Spinal cord (tissue), 10 donors: Measurements from ENCODE around the gene RASSF6. TPM values are rescaled to one million over a fixed set of nuclear protein-coding genes. Genes with fewer than 3 reads are reported as not detected.
"Not testable (repeated sequence)": the region's sequence is repeated elsewhere in the genome, so short reads cannot be mapped to it uniquely, and the experiment has no call there.

Experiments used
- DNase-seq, 6 donors: peaks; one replicate each; pipeline versions ENCODE4 v3.0.0 to v3.0.0-alpha.2; 2013 to 2015; ENCODE audit warnings: low spot score in 6 of 6, low read depth in 4 of 6
- H3K27ac ChIP-seq: one replicate; pipeline ENCODE4 v1.5.1; 2013; ENCODE audit warnings: low read depth, low read length, control low read depth
- H3K27me3 ChIP-seq: one replicate; pipeline ENCODE4 v1.6.1; 2013; ENCODE audit warnings: low read length; ENCODE audit not compliant: control insufficient read depth, insufficient read depth
- H3K36me3 ChIP-seq: one replicate; pipeline ENCODE4 v1.6.1; 2013; ENCODE audit warnings: low read length; ENCODE audit not compliant: control insufficient read depth, insufficient read depth
- H3K4me1 ChIP-seq: one replicate; pipeline ENCODE4 v1.6.1; 2013; ENCODE audit warnings: low read length; ENCODE audit not compliant: control insufficient read depth, insufficient read depth
- H3K4me3 ChIP-seq: one replicate; pipeline ENCODE4 v1.5.1; 2013; ENCODE audit warnings: low read depth, low read length, control low read depth
- H3K9me3 ChIP-seq: one replicate; pipeline ENCODE4 v1.6.1; 2013; ENCODE audit warnings: low read length; ENCODE audit not compliant: control insufficient read depth, insufficient read depth
- WGBS: methylation state at CpG from one replicate; pipeline ENCODE4 v1.1.5; 2013; ENCODE audit warnings: missing lambda C conversion rate; ENCODE audit not compliant: insufficient coverage; 5-methylcytosine and 5-hydroxymethylcytosine counted together
- long read RNA-seq, 4 donors: transcript quantifications; one replicate each; lab custom pipeline, GENCODE V29; 2026
- polyA plus RNA-seq, 2 donors: library from polyadenylated mRNA; unstranded; fragments of 120-200 nt; gene quantifications; one replicate each; pipeline ENCODE4 v1.2.1, GENCODE V29; 2013; ENCODE audit not compliant: insufficient read length in 2 of 2
- total RNA-seq, 2 donors: library from RNA; depleted of rRNA in 1 of 2; stranded (reverse); fragments of 120-200 nt in 1 of 2; fragments of >200 nt in 1 of 2; gene quantifications; one replicate each; pipeline versions ENCODE4 v1.2.3 to v1.2.4, GENCODE V29; 2013 to 2014
- donor health status: healthy.

RASSF6 gene, protein sequence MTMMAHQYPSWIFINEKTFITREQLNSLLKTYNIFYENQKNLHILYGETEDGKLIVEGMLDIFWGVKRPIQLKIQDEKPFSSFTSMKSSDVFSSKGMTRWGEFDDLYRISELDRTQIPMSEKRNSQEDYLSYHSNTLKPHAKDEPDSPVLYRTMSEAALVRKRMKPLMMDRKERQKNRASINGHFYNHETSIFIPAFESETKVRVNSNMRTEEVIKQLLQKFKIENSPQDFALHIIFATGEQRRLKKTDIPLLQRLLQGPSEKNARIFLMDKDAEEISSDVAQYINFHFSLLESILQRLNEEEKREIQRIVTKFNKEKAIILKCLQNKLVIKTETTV
- under 1 TPM; 0.28 to 0.89 TPM for total RNA-seq
- under 1 TPM; 0.30 to 0.35 TPM for polyA plus RNA-seq
- long read RNA-seq, donor 1, result 0 reads
- long read RNA-seq, donor 2, result 0 reads
- long read RNA-seq, donor 3, result 0 reads
- long read RNA-seq, donor 4, result 0 reads

DNA sequence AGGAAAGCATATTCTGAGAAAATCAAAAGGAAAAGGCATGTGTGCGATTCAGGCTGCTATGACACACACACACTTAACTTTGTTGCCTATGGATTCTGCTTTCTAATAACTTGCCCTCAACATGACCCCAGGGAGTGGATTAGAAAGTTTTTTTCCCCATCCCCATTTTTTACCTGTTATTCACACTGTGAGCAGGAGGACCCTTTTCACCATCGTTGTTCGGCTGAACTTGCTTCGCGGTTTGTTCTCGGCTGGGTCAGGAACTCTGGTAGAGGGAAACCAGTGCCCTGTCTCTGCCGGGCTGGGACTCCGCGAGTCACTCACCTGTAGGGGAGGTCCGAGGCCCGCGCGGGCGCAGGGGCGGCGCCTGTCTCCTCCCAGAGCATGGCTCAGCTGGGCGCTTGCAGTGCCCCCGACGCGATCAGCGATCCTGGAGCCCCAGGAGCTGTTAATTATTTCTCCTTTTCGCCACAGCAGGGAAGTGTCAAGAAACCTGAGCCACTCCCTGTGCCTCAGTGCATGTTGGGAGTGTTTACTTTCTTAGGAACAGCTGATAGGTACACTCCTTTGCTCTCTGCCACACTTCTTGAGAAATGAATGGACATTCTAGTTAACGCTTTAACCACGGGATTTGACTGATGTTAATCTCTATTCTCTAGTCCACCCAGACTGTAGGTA, at the start of gene RASSF6:
Gene RASSF6, minus strand, starts transcription at position 322 of the 678 bp plus-strand sequence. CDS start 8,641 bp downstream, outside the sequence.
- Histone ChIP-seq H3K4me3 (no peak within 1 kb of the TSS), H3K4me1 (peaks cover 4% of the 10 kb centered on the region), H3K27ac (no peak within 1 kb of the TSS), H3K27me3 (peaks cover 7% of the 10 kb centered on the region), H3K36me3 (no peaks in the 10 kb centered on the region), H3K9me3 (no peaks in the 10 kb centered on the region)
- DNase-seq, result no peak
- WGBS, result 4% methylated on average over 20 of the region's 24 CpGs

DNA sequence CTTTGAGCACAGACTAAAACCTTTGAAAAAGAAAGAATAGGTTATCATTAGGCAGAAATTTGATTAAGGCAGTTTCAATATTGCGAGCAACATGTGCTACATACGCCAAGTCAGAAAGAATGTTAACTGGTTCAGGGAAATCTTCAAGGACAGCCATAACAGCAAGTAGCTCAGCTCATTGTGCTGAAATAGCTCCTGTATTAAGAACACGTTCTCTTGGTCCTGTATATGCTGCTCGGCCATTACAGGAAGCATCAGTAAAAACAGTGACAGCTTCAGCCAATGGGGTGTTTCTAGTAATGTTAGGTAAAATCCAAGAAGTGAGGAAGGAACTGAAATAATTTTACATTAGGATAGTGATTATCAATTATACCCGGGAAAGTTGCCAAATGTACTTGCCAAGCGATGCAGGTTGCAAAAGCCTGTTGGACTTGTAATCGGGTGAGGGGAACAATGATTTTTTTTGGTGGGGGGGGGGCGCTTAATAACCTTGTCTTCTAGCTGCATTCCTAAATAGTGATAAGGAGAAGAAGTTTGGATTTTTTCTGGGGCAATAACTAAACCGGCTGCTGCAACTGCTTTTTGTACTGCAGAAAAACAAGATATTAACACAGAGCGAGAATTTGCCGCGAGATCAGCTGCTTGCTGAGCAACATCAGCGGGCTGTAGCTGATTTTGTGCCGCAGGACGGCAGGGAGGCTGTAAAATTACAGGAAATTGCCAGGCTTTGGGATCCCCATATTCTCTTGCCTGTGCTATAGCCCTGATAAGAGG, 49.4 kb upstream of the RASSF6 start:
- no peaks in the 10 kb centered on the region for H3K27me3 ChIP-seq
- peak in 1 of 6 donors; percentile 43 for DNase-seq

DNA sequence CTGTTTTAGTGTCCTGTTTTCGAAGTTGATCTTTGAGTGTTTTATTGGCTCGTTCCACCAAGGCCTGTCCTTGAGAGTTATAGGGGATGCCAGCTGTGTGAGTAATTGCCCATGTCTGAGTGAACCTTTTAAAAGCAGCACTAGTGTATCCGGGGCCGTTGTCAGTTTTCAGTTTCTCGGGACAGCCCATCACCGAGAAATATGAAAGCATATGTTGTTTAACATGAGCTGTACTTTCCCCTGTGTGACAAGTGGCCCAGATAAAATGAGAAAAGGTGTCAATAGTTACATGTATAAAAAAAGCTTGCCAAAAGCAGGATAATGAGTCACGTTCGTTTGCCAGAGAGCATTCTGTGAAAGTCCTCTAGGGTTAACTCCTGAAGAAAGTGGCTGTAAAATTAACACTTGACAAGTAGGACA, 48.6 kb upstream of the RASSF6 start:
- H3K4me1 ChIP-seq, result peaks cover 8% of the 10 kb centered on the region
- H3K27ac ChIP-seq, result peak overlapping the region; percentile 29
- no peaks in the 10 kb centered on the region for H3K36me3 ChIP-seq
- peak in 2 of 6 donors; percentile 54 to 63 for DNase-seq
- H3K9me3 ChIP-seq, result no peaks in the 10 kb centered on the region
- H3K4me3 ChIP-seq, result no peak overlapping the region
- H3K27me3 ChIP-seq, result no peaks in the 10 kb centered on the region
- WGBS, result 21% methylated on average over 8 of the region's 8 CpGs

More for the DNA sequence above, 49.4 kb upstream of the RASSF6 start:
- H3K27ac ChIP-seq, result peak overlapping the region; percentile 29
- no peaks in the 10 kb centered on the region for H3K9me3 ChIP-seq
- H3K4me3 ChIP-seq, result no peak overlapping the region
- WGBS, result 49% methylated on average over 13 of the region's 15 CpGs
- H3K36me3 ChIP-seq, result no peaks in the 10 kb centered on the region
- H3K4me1 ChIP-seq, result peaks cover 8% of the 10 kb centered on the region

DNA sequence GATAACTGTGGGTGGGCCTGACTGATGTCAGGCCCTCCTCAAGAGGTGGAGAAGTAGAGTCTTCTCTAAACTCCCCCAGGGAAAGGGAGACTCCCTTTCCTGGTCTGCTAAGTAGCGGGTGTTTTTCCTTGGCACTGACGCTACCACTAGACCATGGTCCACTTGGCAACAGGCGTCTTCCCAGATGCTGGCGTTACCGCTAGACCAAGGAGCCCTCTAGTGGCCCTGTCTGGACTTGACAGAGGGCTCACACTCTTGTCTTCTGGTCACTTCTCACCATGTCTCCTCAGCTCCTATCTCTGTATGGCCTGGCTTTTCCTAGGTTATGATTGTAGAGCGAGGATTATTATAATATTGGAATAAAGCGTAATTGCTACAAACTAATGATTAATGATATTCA, 45.7 kb upstream of the RASSF6 start:
- H3K27ac ChIP-seq, H3K27me3 ChIP-seq, H3K36me3 ChIP-seq, H3K9me3 ChIP-seq, H3K4me1 ChIP-seq, DNase-seq, H3K4me3 ChIP-seq: not testable (repeated sequence)
- no CpG with 5 or more reads among the region's 7 CpGs for WGBS

DNA sequence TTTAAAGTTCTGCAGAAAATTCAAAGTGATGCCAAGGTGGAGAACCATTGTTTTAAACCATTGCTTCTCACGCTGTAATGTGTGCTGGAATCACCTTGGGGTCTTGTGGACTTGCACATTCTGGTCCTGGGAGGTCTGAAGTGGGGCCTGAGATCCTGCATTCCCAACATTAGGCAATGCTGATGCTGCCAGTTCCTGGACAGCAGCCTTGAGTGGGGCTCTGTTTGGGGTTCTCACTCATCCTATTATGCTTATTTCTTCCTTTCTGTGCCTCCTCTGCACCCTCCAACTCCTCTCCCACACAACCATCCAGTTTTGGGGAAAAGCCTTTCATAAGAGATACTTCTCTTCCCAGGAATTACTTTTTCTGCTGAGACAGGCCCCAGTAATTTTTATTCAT, 44.2 kb upstream of the RASSF6 start:
- Histone ChIP-seq H3K9me3 (no peaks in the 10 kb centered on the region), H3K36me3 (no peaks in the 10 kb centered on the region), H3K27ac (no peak overlapping the region), H3K4me3 (no peak overlapping the region), H3K27me3 (no peaks in the 10 kb centered on the region), H3K4me1 (no peaks in the 10 kb centered on the region)
- WGBS, result 100% methylated on average over 1 of the region's 1 CpG
- DNase-seq, result no peak

DNA sequence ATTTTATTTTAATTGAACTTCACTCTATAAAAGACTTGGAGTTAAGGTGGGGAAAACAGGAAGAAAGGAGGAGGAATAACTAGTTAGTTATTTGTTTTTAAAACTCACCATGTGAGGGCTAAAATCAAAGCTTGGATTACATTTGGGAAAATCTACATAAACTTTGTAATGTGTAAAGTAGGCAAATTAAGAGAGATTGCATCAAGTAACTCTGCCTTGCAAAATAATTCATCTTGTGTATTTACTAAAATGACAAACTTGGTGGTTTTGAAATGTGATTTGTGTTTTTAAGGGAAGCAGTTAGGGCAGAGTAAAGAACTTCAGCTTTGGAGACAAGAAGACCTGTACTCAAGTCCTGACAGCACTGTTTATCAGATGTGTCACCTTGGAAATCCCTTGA, 43.3 kb upstream of the RASSF6 start:
- no peaks in the 10 kb centered on the region for H3K4me1 ChIP-seq
- no peak for DNase-seq
- H3K27me3 ChIP-seq, result no peaks in the 10 kb centered on the region
- no peak overlapping the region for H3K27ac ChIP-seq
- H3K9me3 ChIP-seq, result no peaks in the 10 kb centered on the region
- H3K4me3 ChIP-seq, result no peak overlapping the region
- H3K36me3 ChIP-seq, result no peaks in the 10 kb centered on the region

DNA sequence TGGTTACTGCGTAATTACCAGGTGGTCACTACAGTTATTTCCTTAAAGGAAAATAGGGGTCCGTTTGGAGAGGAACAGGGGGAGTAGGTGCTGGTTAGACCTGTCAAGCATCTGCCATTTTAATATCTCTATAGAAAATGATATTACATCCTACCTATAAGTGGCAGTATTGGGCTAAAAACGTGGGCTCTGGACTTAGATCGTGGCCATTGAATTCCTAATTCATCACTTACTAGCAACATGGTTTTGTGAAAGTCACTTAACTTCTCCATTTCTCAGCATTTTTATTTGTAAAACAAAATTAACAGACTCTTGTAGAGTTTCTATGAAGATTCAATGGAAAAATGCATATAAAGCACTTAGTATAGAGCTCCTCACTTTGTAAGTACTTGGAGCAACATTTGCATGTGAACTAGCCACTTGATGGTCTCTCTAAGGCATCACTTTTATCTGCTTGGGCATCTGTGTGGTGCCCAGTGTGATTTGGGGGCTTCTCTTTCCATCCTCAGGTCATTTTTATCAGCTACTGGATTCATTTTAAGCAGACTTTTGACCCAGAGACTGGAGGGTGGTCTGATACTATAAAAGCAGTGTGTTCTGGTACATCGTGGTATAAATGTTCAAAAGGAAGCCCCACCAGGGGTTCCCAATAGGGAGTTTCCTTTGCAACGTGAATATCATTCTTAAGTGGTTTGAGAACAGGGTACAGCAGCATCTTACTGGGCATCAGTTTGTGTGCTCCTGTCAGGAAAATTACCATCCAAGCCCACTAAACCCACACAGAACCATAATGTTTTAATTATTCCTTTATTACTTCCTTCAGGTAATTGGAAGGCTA, 42.7 kb upstream of the RASSF6 start:
- Histone ChIP-seq H3K27ac (no peak overlapping the region), H3K36me3 (no peaks in the 10 kb centered on the region), H3K27me3 (no peaks in the 10 kb centered on the region), H3K9me3 (no peaks in the 10 kb centered on the region), H3K4me3 (no peak overlapping the region), H3K4me1 (no peaks in the 10 kb centered on the region)
- peak in 2 of 6 donors; percentile 35 to 55 for DNase-seq
- 50% methylated on average over 2 of the region's 6 CpGs for WGBS

DNA sequence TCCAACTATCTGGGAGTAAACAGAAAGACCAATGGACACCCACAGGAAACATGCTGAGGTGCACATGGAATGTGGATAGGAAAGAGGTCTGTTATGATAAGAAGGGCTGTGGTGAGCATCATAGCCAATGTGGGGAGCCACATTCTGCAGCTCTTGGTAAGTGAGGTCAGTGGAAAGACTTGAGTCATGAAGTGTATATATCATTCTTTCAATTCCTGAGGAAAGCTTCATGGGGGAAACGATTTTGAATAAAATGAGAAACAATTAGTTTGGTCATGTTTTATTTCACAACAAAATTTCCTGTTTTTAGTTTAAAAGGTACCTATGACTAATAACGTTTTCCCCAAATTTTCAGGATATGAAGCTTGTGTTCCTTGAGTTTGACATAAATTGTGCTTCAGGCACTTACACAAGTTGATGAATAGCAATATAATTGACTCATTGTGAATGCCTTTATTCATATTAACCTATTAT, 41.4 kb upstream of the RASSF6 start:
- WGBS, result no CpG with 5 or more reads among the region's 2 CpGs
- no peak for DNase-seq
- no peak overlapping the region for H3K27ac ChIP-seq

DNA sequence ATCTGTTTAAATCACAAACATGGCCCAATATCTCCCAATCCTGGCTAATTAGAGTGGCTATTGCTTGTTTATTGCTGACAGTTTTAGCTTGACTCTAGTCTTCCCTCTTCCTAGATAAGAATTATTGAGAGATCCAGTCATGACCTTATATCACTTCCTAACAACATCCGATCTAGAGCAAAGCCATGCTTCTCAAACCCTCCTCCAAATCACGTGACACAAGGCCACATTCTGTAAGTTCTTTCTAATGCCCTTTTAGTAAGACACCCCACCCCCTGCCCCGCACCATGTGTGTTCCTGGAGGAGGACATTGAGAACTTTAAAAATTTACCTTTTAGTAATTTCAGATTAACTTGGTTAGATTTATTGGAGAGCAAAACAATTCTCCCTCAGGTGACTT, 40.6 kb upstream of the RASSF6 start:
- Histone ChIP-seq H3K27ac (no peak overlapping the region), H3K4me1 (no peaks in the 10 kb centered on the region), H3K27me3 (no peaks in the 10 kb centered on the region), H3K4me3 (no peak overlapping the region), H3K36me3 (no peaks in the 10 kb centered on the region), H3K9me3 (no peaks in the 10 kb centered on the region)
- no CpG with 5 or more reads among the region's 3 CpGs for WGBS
- no peak for DNase-seq

More for the DNA sequence above, 41.4 kb upstream of the RASSF6 start:
- no peaks in the 10 kb centered on the region for H3K9me3 ChIP-seq
- no peaks in the 10 kb centered on the region for H3K4me1 ChIP-seq
- no peaks in the 10 kb centered on the region for H3K27me3 ChIP-seq
- no peak overlapping the region for H3K4me3 ChIP-seq
- H3K36me3 ChIP-seq, result no peaks in the 10 kb centered on the region
